ENCODE data around the gene CLIP3. TPM values are rescaled to one million over a fixed set of nuclear protein-coding genes. Genes with fewer than 3 reads are reported as not detected.
A peak's percentile ranks its signal among the peaks of the same experiment; 100 is the strongest.

Gene CLIP3
- total RNA-seq, 2 donors from 2014 or later, result 0.66 to 0.96 TPM

GRCh38 chr19:36023432-36023831, 9.2 kb downstream of the CLIP3 start:
- no peak for DNase-seq (ENCODE audit: low spot score in 2 of 2)
- no peak for ATAC-seq
- Mint-ChIP-seq H3K27ac (peak overlapping the region; percentile 4 to 10), H3K36me3 (peaks cover 0 to 7% of the 10 kb centered on the region in 2 donors), H3K9me3 (no peaks in the 10 kb centered on the region)

- no peak for ATAC-seq
- DNase-seq (ENCODE audit: low spot score in 2 of 2), result no peak
- H3K36me3 Mint-ChIP-seq, result peaks cover 6 to 13% of the 10 kb centered on the region in 2 donors
- no peak overlapping the region for H3K27ac Mint-ChIP-seq
- no peaks in the 10 kb centered on the region for H3K9me3 Mint-ChIP-seq
Measured at GRCh38 chr19:36019061-36019670, 13.5 kb downstream of the CLIP3 start.

GRCh38 chr19:36014012-36014924, 18.4 kb downstream of the CLIP3 start, which contains the start of gene ALKBH6:
Gene ALKBH6, minus strand, starts transcription at chr19:36014213. Its CDS starts 816 bp downstream, at chr19:36013397.
- ATAC-seq (peak; percentile 95 to 98), DNase-seq (ENCODE audit: low spot score in 2 of 2) (peak; percentile 100)
- Mint-ChIP-seq H3K36me3 (peaks cover 6 to 21% of the 10 kb centered on the region in 2 donors), H3K9me3 (no peaks in the 10 kb centered on the region), H3K27ac (peak within 1 kb of the TSS; percentile 93)

GRCh38 chr19:36013280-36014011, 19.2 kb downstream of the CLIP3 start:
- peak overlapping the region; percentile 93 for H3K27ac Mint-ChIP-seq

GRCh38 chr19:36010402-36010801, 22.3 kb downstream of the CLIP3 start:
- ATAC-seq, result no peak
- H3K9me3 Mint-ChIP-seq, result no peaks in the 10 kb centered on the region
- H3K36me3 Mint-ChIP-seq, result peaks cover 6 to 21% of the 10 kb centered on the region in 2 donors
- DNase-seq (ENCODE audit: low spot score in 2 of 2), result no peak
- peak overlapping the region in 1 of 2 donors; percentile 25 for H3K27ac Mint-ChIP-seq

More at GRCh38 chr19:36013280-36014011, 19.2 kb downstream of the CLIP3 start:
- ATAC-seq, result no peak
- no peak for DNase-seq (ENCODE audit: low spot score in 2 of 2)
- H3K36me3 Mint-ChIP-seq, result peaks cover 6 to 21% of the 10 kb centered on the region in 2 donors
- no peaks in the 10 kb centered on the region for H3K9me3 Mint-ChIP-seq

GRCh38 chr19:36009633-36010379, 22.9 kb downstream of the CLIP3 start:
- no peak for ATAC-seq
- DNase-seq (ENCODE audit: low spot score in 2 of 2), result no peak
- Mint-ChIP-seq H3K9me3 (no peaks in the 10 kb centered on the region), H3K27ac (peak overlapping the region in 1 of 2 donors; percentile 25), H3K36me3 (peaks cover 6 to 21% of the 10 kb centered on the region in 2 donors)

GRCh38 chr19:36009220-36009619, 23.5 kb downstream of the CLIP3 start:
- Mint-ChIP-seq H3K9me3 (no peaks in the 10 kb centered on the region), H3K36me3 (peaks cover 0 to 16% of the 10 kb centered on the region in 2 donors), H3K27ac (peak overlapping the region in 1 of 2 donors; percentile 35)
- ATAC-seq, result peak in 1 of 2 donors; percentile 33
- peak in 1 of 2 donors; percentile 71 for DNase-seq (ENCODE audit: low spot score in 2 of 2)

GRCh38 chr19:36008336-36008978, 24.2 kb downstream of the CLIP3 start, which contains the start of gene SYNE4:
Gene SYNE4, minus strand, starts transcription at chr19:36008813. Its CDS starts 132 bp downstream, at chr19:36008681.
- Mint-ChIP-seq H3K27ac (peak within 1 kb of the TSS in 1 of 2 donors; percentile 35), H3K9me3 (no peaks in the 10 kb centered on the region), H3K36me3 (peaks cover 0 to 8% of the 10 kb centered on the region in 2 donors)
- ATAC-seq (no peak), DNase-seq (ENCODE audit: low spot score in 2 of 2) (no peak)

- Mint-ChIP-seq H3K9me3 (no peaks in the 10 kb centered on the region), H3K36me3 (peaks cover 0 to 11% of the 10 kb centered on the region in 2 donors), H3K27ac (no peak overlapping the region)
- ATAC-seq (no peak), DNase-seq (ENCODE audit: low spot score in 2 of 2) (no peak)
Measured at GRCh38 chr19:36006955-36007354, 25.7 kb downstream of the CLIP3 start.

GRCh38 chr19:36003284-36003683, 29.4 kb downstream of the CLIP3 start:
- Mint-ChIP-seq H3K27ac (no peak overlapping the region), H3K9me3 (no peaks in the 10 kb centered on the region), H3K36me3 (peaks cover 0 to 14% of the 10 kb centered on the region in 2 donors)
- ATAC-seq (no peak), DNase-seq (ENCODE audit: low spot score in 2 of 2) (no peak)

GRCh38 chr19:36001605-36002004, 31.1 kb downstream of the CLIP3 start:
- Mint-ChIP-seq H3K9me3 (no peaks in the 10 kb centered on the region), H3K27ac (peak overlapping the region in 1 of 2 donors; percentile 3), H3K36me3 (peaks cover 3 to 16% of the 10 kb centered on the region in 2 donors)
- ATAC-seq, result no peak
- DNase-seq (ENCODE audit: low spot score in 2 of 2), result no peak

GRCh38 chr19:35996777-35997176, 35.9 kb downstream of the CLIP3 start:
- no peak for DNase-seq (ENCODE audit: low spot score in 2 of 2)
- peak overlapping the region; percentile 83 to 91 for H3K27ac Mint-ChIP-seq
- ATAC-seq, result no peak
- no peaks in the 10 kb centered on the region for H3K9me3 Mint-ChIP-seq
- peaks cover 14 to 19% of the 10 kb centered on the region in 2 donors for H3K36me3 Mint-ChIP-seq

- no peaks in the 10 kb centered on the region for H3K9me3 Mint-ChIP-seq
- ATAC-seq, result peak; percentile 92 to 94
- peaks cover 12 to 14% of the 10 kb centered on the region in 2 donors for H3K36me3 Mint-ChIP-seq
- peak within 1 kb of the TSS; percentile 91 to 97 for H3K27ac Mint-ChIP-seq
- DNase-seq (ENCODE audit: low spot score in 2 of 2), result peak; percentile 94 to 97
Measured at GRCh38 chr19:35995048-35995993, 37.4 kb downstream of the CLIP3 start, which contains the start of gene SDHAF1. Gene SDHAF1, plus strand, starts transcription at chr19:35995188. Its CDS starts 87 bp downstream, at chr19:35995275.

GRCh38 chr19:35993923-35994598, 38.6 kb downstream of the CLIP3 start:
- Mint-ChIP-seq H3K27ac (peak overlapping the region; percentile 14 to 91), H3K36me3 (peaks cover 12 to 14% of the 10 kb centered on the region in 2 donors), H3K9me3 (no peaks in the 10 kb centered on the region)
- DNase-seq (ENCODE audit: low spot score in 2 of 2) (peak in 1 of 2 donors; percentile 28), ATAC-seq (no peak)
